Subcutaneous adipose tissue (tissue), 4 donors: Measurements from ENCODE around the gene SPAG16. TPM values are rescaled to one million over a fixed set of nuclear protein-coding genes. Genes with fewer than 3 reads are reported as not detected.

Experiments used
- CTCF ChIP-seq: fragments of 450-650 bp; IDR thresholded peaks from one replicate; pipeline ENCODE4 v1.5.1; 2016; ENCODE audit warnings: low read depth, mild to moderate bottlenecking, control low read depth, antibody characterized with exemption, moderate library complexity
- total RNA-seq, 4 donors: library from RNA; depleted of rRNA; stranded (reverse); fragments of >200 nt; gene quantifications; one replicate each; pipeline ENCODE4 v1.1.0, GENCODE V29; 2016

The SPAG16 gene
- total RNA-seq, 4 donors from 2014 or later = 11.2 to 27.2 (median 18.2) TPM

GRCh38 chr2:214325404-214325803 is 1041.1 kb downstream of the SPAG16 start:
- no peak for TF ChIP-seq CTCF

GRCh38 chr2:214328941-214329340 is 1044.7 kb downstream of the SPAG16 start:
- no peak for TF ChIP-seq CTCF

GRCh38 chr2:214341646-214342045 is 1057.4 kb downstream of the SPAG16 start:
- no peak for TF ChIP-seq CTCF

GRCh38 chr2:214358506-214358905 is 1074.2 kb downstream of the SPAG16 start:
- TF ChIP-seq CTCF = no peak

- no peak for TF ChIP-seq CTCF
Measured at GRCh38 chr2:214361116-214361515, 1076.9 kb downstream of the SPAG16 start.

- no peak for TF ChIP-seq CTCF
Measured at GRCh38 chr2:214365549-214365948, 1081.3 kb downstream of the SPAG16 start.

GRCh38 chr2:214367171-214367570 is 1082.9 kb downstream of the SPAG16 start:
- no peak for TF ChIP-seq CTCF
